Measurements from ENCODE around the gene GJC3.
"Not testable (repeated sequence)": the region's sequence is repeated elsewhere in the genome, so short reads cannot be mapped to it uniquely, and the experiment has no call there.

GJC3 gene

DNA sequence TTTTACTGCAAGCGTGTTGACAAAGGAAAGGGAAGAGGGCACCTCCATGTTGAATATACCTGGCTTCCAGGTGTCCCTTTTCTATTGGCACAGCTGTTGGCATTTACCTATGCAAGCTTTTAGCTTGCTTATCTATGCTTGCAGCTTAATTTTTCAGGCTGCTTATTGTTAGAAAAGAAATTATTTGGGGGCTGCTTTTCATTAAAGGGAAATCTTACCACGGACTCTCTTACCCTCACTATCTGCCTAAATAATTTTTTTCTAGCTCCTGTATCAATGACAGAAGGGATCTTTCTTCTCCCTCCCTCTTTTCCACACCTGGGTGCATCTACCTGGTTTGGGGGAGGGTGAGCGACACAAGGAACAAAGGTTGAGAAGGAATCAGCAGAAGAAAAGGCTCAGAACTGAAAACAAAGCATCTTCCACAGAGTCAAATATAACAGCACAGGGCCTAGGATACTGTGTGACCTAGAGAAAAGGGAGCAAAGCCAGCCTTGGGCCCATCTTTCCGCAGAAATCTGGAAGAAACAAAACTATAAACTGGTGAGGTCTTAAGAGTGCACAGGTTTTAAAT, 15.2 kb upstream of the GJC3 start:
- no peak overlapping the region for H2AFZ ChIP-seq (ENCODE audit: low read depth)

DNA sequence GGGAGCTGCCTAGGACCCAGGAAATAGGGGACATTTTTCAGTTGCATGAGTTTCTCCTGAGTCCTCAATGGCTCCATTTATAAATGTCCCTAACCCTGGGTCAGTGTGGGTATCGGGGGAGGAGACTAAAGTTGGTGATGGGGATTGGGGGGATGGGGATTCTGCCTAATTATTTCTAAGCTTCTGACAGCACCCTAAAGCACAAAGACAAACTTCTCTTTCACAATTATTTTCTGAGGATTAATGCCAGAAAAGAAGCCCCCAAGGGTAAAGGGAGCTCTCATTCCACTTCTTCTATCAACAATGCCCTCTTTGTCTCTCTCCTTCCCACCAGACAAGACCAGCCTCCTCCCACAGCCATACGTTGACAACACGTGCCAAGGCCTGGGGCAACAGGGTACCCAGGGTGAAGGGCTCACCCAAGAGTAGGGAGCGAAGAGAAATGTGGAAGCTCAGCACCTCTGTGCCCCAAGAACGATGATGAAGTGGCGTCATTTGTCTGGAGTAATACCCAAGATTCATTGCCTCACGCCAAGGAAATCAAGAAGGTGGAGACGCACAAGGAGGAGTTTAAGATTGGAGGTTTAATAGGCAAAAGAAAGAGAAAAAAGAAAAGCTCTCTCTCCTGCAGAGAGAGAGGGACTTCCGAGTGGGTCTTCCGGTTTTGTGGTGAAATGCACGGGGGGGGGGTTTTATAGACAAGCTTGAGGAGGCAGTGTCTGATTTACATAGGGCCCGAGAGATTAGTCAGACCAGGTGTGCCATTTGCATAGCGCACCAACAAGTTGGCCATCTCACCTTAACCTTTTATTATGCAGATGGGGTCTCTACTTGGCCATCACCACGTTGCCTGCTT, 14.4 kb upstream of the GJC3 start:
- no peaks in the 10 kb centered on the region for H3K27me3 ChIP-seq (ENCODE audit: insufficient read depth, low read depth)
- no peaks in the 10 kb centered on the region for H3K4me1 ChIP-seq (ENCODE audit: low read depth, poor library complexity, severe bottlenecking)
- no peak for TF ChIP-seq CTCF (conservative IDR thresholded peaks at IDR 0.05; ENCODE audit: low read depth, low read length)
- H3K27ac ChIP-seq = no peak overlapping the region
- H3K9ac ChIP-seq = no peak overlapping the region
- no peaks in the 10 kb centered on the region for H4K20me1 ChIP-seq (ENCODE audit: insufficient read depth)
- H3K36me3 ChIP-seq (ENCODE audit: insufficient read depth) = no peaks in the 10 kb centered on the region
- H3K79me2 ChIP-seq (ENCODE audit: insufficient read depth, low read depth) = no peaks in the 10 kb centered on the region
- H3K4me2 ChIP-seq = no peak overlapping the region
- no peak overlapping the region for H3K4me3 ChIP-seq (IDR thresholded peaks at IDR 0.05; ENCODE audit: insufficient read depth, low read depth, low read length)
- H2AFZ ChIP-seq (ENCODE audit: low read depth) = no peak overlapping the region

More for the DNA sequence above, 15.2 kb upstream of the GJC3 start:
- Histone ChIP-seq H3K79me2 (ENCODE audit: insufficient read depth, low read depth) (no peaks in the 10 kb centered on the region), H3K4me1 (ENCODE audit: low read depth, poor library complexity, severe bottlenecking) (no peaks in the 10 kb centered on the region), H3K27ac (no peak overlapping the region), H3K4me3 (IDR thresholded peaks at IDR 0.05; ENCODE audit: insufficient read depth, low read depth, low read length) (no peak overlapping the region), H3K4me2 (no peak overlapping the region), H3K27me3 (ENCODE audit: insufficient read depth, low read depth) (no peaks in the 10 kb centered on the region), H3K9ac (no peak overlapping the region), H4K20me1 (ENCODE audit: insufficient read depth) (no peaks in the 10 kb centered on the region), H3K36me3 (ENCODE audit: insufficient read depth) (no peaks in the 10 kb centered on the region)
- TF ChIP-seq CTCF (conservative IDR thresholded peaks at IDR 0.05; ENCODE audit: low read depth, low read length) = no peak

DNA sequence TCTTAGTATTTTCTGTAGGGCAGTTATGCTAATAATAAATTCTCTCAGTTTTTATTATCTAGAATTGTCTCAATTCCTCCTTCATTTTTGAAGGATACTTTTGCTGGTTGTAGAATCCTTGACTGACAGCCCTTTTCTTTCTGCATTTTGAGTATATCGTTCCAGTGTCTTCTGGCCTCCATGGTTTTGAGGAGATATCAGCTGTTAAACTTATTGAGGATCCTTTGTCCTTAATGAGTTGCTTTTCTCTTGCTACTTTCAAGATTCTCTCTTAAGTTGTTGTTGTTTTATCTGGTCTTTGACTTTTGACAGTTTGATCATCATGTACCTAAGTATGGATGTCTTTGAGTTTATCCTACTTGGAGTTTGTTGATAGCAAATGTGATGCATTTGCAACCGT, 8.9 kb upstream of the GJC3 start:
- H3K36me3 ChIP-seq (ENCODE audit: insufficient read depth) = no peaks in the 10 kb centered on the region

DNA sequence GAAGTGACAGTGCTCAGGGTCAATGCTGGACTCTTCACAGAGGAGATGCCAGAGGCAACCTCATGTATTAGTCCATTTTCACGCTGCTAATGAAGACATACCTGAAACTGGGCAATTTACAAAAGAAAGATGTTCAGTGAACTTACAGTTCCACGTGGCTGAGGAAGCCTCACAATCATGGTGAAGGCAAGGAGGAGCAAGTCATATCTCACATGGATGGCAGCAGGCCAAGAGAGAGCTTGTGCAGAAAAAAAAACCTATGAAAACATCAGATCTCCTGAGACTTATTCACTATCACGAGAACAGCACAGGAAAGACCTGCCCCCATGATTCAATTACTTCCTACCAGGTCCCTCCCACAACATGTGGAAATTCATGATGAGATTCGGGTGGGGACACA, 5.6 kb upstream of the GJC3 start:
- not testable (repeated sequence) for H3K79me2 ChIP-seq (ENCODE audit: insufficient read depth, low read depth); H3K36me3 ChIP-seq (ENCODE audit: insufficient read depth); H4K20me1 ChIP-seq (ENCODE audit: insufficient read depth); H3K27me3 ChIP-seq (ENCODE audit: insufficient read depth, low read depth); H2AFZ ChIP-seq (ENCODE audit: low read depth); H3K9ac ChIP-seq; H3K4me2 ChIP-seq; H3K4me1 ChIP-seq (ENCODE audit: low read depth, poor library complexity, severe bottlenecking); H3K4me3 ChIP-seq (IDR thresholded peaks at IDR 0.05; ENCODE audit: insufficient read depth, low read depth, low read length); H3K27ac ChIP-seq

More for the DNA sequence above, 8.9 kb upstream of the GJC3 start:
- no peaks in the 10 kb centered on the region for H3K4me1 ChIP-seq (ENCODE audit: low read depth, poor library complexity, severe bottlenecking)
- TF ChIP-seq CTCF (conservative IDR thresholded peaks at IDR 0.05; ENCODE audit: low read depth, low read length) = no peak
- no peaks in the 10 kb centered on the region for H3K27me3 ChIP-seq (ENCODE audit: insufficient read depth, low read depth)
- H2AFZ ChIP-seq (ENCODE audit: low read depth) = no peak overlapping the region
- no peak overlapping the region for H3K4me2 ChIP-seq
- no peak overlapping the region for H3K4me3 ChIP-seq (IDR thresholded peaks at IDR 0.05; ENCODE audit: insufficient read depth, low read depth, low read length)
- no peak overlapping the region for H3K27ac ChIP-seq
- no peaks in the 10 kb centered on the region for H4K20me1 ChIP-seq (ENCODE audit: insufficient read depth)
- no peak overlapping the region for H3K9ac ChIP-seq
- no peaks in the 10 kb centered on the region for H3K79me2 ChIP-seq (ENCODE audit: insufficient read depth, low read depth)

- Histone ChIP-seq H3K27me3 (ENCODE audit: insufficient read depth, low read depth) (peaks cover 25% of the 10 kb centered on the region; the same call in 1 of the 2 replicates), H3K79me2 (ENCODE audit: insufficient read depth, low read depth) (no peaks in the 10 kb centered on the region), H3K4me2 (no peak overlapping the region), H3K27ac (no peak overlapping the region), H3K4me1 (ENCODE audit: low read depth, poor library complexity, severe bottlenecking) (no peaks in the 10 kb centered on the region), H3K9ac (no peak overlapping the region), H3K4me3 (IDR thresholded peaks at IDR 0.05; ENCODE audit: insufficient read depth, low read depth, low read length) (no peak overlapping the region), H2AFZ (ENCODE audit: low read depth) (no peak overlapping the region), H4K20me1 (ENCODE audit: insufficient read depth) (no peaks in the 10 kb centered on the region), H3K36me3 (ENCODE audit: insufficient read depth) (no peaks in the 10 kb centered on the region)
- TF ChIP-seq CTCF (conservative IDR thresholded peaks at IDR 0.05; ENCODE audit: low read depth, low read length) = no peak
These were observed 956 bp upstream of the GJC3 start for GRCh38 chr7:99930376-99930775.
